Brain pericyte (primary cell): Measurements from ENCODE around the gene PNMA1.
A peak's percentile ranks its signal among the peaks of the same experiment; 100 is the strongest.

ENCODE experiments used
- DNase-seq: peaks from one replicate; pipeline ENCODE4 v3.0.0-alpha.2; 2012; ENCODE audit warnings: low read depth, low spot score

PNMA1 gene

DNA sequence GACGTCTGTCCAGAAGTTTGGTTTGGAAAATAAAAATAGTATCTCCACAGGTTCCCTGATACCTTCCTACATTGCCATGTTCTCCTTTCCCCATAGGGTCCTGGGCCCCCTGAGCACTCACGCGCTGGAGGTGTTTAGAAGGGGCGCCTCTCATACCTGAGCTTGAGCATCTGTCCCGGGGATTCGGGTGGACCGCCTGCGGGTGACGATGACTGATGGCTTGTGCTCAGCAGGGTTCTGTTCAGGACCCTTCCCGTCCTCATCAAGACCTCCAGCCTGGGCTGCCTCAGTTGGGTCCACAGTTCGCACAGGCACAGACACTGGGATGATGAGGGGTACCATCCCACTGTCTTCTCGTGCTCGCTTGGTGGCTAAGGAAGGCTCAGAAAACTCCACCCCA lies 22.7 kb upstream of the PNMA1 start:
- DNase-seq: no peak

DNA sequence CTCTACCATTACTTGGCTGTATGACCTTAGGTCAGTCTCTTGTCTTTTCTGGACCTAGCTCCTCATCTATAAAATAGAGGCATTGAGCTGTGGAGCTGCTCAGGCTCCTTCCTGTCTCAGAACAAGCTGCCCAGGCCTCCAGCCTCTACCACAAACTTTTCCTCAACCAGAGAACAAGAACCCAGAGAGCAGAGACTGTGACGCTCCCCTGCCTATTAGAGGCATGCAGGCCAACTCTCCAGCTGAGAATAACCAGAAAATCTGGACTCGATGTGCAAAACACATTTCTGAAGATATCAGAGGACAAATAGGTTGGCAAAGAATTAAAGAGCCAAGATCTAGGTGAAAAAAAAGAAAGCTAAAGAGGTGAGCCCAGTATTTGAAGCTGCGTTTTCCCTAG lies 17.8 kb upstream of the PNMA1 start:
- no peak for DNase-seq

DNA sequence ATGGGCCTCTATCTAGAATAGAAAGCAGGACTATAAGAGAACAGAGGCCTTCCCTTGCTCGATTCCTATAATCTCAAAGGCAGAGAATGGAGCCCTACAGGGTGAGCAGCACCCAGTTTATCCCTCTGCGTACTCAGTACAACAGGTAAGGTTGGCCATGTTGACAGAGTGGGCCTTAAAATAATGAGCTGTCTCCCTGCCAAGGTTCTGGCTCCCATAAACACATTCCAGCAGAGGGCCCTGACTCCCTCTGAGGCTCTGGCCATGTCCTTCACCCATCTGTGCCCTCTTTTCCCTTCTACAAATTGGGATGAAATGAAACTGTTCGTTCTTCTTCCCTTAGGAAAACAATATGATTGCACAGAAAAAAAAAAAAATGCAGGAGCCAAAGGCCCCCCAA lies 16.9 kb upstream of the PNMA1 start:
- DNase-seq: no peak

- DNase-seq: no peak
These were observed 15.5 kb upstream of the PNMA1 start for GRCh38 chr14:73729556-73730265.

GRCh38 chr14:73728717-73729330 lies 14.6 kb upstream of the PNMA1 start:
- no peak for DNase-seq

DNA sequence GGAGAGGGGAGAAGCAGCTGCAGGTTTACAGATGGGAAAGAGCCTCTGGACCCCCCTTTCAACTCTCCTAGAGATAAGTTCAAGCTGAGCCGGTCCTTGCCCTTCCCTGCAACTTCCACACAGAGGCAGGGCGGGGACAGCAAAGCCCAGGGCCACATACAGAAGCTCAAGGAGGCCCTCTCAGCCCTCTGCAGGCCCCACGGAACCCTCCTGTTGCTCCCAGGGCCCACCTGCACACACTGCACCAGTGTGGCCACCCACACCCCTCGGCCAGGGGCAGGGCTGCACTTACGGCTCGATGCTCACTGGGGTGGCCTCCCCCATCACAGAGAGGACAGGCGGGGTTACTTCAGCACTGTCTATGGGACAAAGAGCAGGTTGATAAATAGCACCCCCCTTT lies 13.0 kb upstream of the PNMA1 start:
- DNase-seq: no peak

- DNase-seq: no peak
These were observed 12.1 kb upstream of the PNMA1 start for GRCh38 chr14:73726025-73726961.

GRCh38 chr14:73725116-73726024 lies 11.2 kb upstream of the PNMA1 start:
- DNase-seq: no peak

DNA sequence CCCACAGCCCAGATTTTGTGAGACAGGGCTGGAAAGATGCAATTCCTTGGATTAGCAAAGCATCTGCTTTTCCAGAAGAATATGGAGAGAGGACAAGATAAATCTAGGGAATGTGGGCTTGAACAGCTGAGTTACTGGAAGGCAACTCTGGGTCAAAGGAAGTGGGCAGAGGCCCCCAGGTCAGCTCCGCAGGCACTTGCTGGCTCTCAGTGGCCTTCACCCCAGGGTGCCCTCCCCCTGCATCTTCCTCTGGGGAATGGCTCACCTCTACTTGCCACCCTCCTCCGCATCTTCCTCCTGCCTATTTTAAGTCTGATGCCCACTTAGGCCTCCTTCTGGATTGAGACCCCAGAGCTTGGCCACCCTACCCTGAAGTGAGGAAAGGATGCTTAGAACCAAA lies 10.5 kb upstream of the PNMA1 start:
- no peak for DNase-seq

DNA sequence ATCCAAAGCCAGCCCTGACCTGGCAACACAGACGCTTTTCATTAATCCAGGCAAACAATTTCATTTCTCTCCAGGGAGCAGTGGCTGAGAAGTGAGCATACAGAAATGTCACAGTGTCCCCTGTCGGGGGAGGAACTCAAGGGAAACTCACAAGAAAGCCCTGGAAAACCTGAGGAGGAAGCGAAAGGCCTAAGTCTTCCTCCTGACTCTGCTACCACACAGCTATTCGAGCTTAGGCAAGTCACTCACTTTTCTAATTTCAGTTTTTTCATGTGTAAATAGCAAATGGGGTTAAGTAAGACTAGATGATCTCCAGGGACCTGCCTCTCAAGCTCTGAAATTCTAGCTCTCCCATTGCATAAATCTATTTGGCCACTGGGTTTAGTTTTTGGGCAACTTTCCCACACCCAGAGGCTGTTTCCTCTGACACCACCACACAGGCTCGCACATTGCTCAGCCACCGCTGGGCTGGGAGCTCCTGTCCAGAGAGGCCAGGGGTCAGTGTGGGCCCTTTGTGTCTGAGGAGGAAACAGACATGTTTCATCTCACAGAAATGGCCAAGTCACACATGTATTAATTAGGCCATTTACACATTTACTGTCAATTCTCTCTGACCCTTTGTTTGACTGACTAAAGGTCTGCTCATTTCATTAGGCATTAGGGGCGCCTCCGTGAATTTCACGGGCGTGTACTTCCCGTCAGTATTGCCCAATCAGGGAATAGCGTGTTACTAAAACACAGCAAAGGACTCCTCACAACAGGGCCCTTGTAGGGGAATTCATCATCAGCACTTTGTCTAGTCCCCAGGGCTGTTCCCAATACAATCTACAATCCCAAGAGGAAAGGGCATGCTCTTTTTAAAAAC lies 9.8 kb upstream of the PNMA1 start:
- DNase-seq: peak; percentile 93

- DNase-seq: no peak
These were observed 9.2 kb upstream of the PNMA1 start for GRCh38 chr14:73723406-73723796.

DNA sequence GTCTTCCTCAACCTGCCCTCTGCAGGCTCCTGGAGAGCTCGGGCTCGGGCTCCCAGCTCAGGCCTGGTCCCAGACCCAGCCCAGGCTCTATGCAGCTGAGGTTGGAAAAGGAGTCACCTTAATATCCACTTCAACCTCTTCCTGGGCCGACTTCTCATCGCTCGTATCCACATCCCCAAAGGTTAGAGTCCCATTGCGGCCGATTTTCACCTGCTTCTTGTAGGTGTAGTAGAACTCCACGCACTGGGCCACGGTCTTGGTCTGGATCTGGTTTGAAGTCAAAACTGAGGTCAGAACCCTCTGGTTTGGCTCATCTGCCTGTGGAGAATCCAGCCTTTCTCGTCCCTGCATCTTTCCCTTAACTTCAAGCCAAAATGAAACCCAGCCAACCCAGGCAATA lies 8.4 kb upstream of the PNMA1 start:
- DNase-seq: no peak

DNA sequence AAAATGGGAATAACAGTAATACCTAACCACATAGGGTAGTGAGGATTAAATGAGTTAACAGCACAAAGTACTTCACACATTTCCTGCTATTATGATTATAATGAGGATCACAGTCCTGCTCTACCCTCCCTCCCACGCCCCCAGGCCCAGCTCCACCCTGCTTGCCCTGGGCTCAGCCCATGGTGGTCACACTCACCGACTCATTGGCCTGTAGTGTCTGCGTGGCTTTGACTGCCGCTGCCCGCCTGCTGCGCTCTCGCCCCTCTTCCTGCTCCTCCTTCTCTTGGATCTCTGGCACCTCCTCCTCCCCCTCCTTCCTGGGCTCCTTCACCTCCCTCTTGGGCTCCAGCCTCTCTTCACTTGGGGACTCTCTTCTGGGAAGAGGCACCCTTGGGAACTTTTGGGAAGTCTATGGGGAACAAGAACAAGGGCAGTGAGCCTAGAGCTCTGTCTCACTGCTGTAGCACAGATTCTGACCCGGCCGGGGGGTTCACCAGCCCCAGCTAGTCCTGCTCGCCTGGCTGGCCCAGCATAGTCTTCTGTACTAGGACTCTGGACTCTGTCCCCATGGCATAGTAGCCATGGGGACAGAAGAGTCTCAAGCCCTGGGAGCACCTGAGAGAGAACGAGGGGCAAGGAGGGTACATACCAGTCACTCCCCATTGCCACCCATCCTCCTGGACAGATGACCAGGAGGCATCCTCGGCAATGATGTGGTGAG lies 7.1 kb upstream of the PNMA1 start:
- DNase-seq: no peak

- DNase-seq: no peak
These were observed 6.5 kb upstream of the PNMA1 start for GRCh38 chr14:73720636-73721035.

- no peak for DNase-seq
These were observed 5.6 kb upstream of the PNMA1 start for GRCh38 chr14:73719791-73720190.

- no peak for DNase-seq
These were observed 5.2 kb upstream of the PNMA1 start for GRCh38 chr14:73719361-73719760.

GRCh38 chr14:73718418-73719251 lies 4.5 kb upstream of the PNMA1 start:
- no peak for DNase-seq

GRCh38 chr14:73717711-73718417 lies 3.7 kb upstream of the PNMA1 start:
- DNase-seq: no peak
